Upper lobe of right lung (tissue), 1 donor: ENCODE measurements around the gene INPP5A. TPM values are rescaled to one million over a fixed set of nuclear protein-coding genes. Genes with fewer than 3 reads are reported as not detected.

Experiments
- ATAC-seq: fragments of 200-7000 bp; cut with Tn5 transposase; one replicate; pipeline ENCODE4 v1.9.1; 2020; ENCODE audit warnings: mild to moderate bottlenecking, moderate library complexity
- DNase-seq: peaks from one replicate; pipeline ENCODE4 v3.0.0-alpha.2; 2020
- H3K27ac ChIP-seq: fragments of 200-600 bp; one replicate; pipeline ENCODE4 v1.8.0; 2022
- H3K27me3 ChIP-seq: fragments of 200-600 bp; one replicate; pipeline ENCODE4 v1.8.0; 2022; ENCODE audit warnings: mild to moderate bottlenecking
- H3K36me3 ChIP-seq: fragments of 200-600 bp; one replicate; pipeline ENCODE4 v1.8.0; 2022
- H3K4me1 ChIP-seq: fragments of 200-600 bp; one replicate; pipeline ENCODE4 v1.8.0; 2022
- H3K4me3 ChIP-seq: fragments of 200-600 bp; one replicate; pipeline ENCODE4 v1.8.0; 2022; ENCODE audit warnings: mild to moderate bottlenecking
- H3K9me3 ChIP-seq: fragments of 200-600 bp; one replicate; pipeline ENCODE4 v1.8.0; 2022
- intact Hi-C: fragments of 100-400 bp; cut with DNase I; formaldehyde crosslinking; loops from one replicate; pipeline ENCODE4 v1.11.0; 2022
- total RNA-seq: library from RNA; stranded (reverse); fragmentation: NEBNext Ultra II Directional; extraction: Animal tissue kit (Norgen Biotek cat#: 25700); gene quantifications from one replicate; pipeline ENCODE4 v1.2.1, GENCODE V29; 2021
- TF ChIP-seq, protein P1 (sequence below): fragments of 200-600 bp; IDR thresholded peaks from one replicate; pipeline ENCODE4 v1.8.0; 2022; ENCODE audit warnings: antibody characterized with exemption
- donor health status: DM: no; HTN: yes; CAD: no; lungs with severe emphysema.

INPP5A gene
- total RNA-seq, 1 donor from 2014 or later, result 38.3 TPM

DNA sequence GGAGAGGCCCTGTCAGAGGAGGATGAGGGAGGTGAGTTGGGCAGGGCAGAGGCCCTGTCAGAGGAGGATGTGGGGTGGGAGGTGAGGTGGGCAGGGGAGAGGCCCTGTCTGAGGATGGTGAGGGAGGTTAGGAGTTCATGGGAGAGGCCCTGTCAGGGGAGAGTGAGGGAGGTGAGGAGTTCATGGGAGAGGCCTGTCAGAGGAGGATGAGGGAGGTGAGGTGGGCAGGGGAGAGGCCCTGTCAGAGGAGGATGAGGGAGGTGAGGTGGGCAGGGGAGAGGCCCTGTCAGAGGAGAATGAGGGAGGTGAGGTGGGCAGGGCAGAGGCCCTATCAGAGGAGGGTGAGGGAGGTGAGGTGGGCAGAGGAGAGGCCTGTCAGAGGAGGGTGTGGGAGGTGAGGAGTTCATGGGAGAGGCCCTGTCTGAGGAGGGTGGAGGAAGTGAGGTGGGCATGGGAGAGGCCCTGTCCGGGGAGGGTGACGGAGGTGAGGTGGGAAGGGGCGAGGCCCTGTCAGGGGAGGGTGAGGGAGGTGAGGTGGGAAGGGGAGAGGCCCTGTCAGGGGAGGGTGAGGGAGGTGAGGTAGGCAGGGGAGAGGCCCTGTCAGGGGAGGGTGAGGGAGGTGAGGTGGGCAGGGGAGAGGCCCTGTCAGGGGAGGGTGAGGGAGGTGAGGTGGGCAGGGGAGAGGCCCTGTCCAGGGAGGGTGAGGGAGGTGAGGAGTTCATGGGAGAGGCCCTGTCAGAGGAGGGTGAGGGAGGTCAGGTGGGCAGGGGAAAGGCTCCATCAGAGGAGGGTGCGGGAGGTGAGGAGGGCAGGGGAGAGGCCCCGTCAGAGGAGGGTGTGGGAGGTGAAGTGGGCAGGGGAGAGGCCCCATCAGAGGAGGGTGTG, 73.7 kb downstream of the INPP5A start:
- ATAC-seq, result no peak
- Histone ChIP-seq H3K4me3 (no peak overlapping the region), H3K36me3 (no peaks in the 10 kb centered on the region), H3K27ac (no peak overlapping the region), H3K27me3 (no peaks in the 10 kb centered on the region), H3K9me3 (no peaks in the 10 kb centered on the region), H3K4me1 (peaks cover 15% of the 10 kb centered on the region)
- TF ChIP-seq, protein P1, sequence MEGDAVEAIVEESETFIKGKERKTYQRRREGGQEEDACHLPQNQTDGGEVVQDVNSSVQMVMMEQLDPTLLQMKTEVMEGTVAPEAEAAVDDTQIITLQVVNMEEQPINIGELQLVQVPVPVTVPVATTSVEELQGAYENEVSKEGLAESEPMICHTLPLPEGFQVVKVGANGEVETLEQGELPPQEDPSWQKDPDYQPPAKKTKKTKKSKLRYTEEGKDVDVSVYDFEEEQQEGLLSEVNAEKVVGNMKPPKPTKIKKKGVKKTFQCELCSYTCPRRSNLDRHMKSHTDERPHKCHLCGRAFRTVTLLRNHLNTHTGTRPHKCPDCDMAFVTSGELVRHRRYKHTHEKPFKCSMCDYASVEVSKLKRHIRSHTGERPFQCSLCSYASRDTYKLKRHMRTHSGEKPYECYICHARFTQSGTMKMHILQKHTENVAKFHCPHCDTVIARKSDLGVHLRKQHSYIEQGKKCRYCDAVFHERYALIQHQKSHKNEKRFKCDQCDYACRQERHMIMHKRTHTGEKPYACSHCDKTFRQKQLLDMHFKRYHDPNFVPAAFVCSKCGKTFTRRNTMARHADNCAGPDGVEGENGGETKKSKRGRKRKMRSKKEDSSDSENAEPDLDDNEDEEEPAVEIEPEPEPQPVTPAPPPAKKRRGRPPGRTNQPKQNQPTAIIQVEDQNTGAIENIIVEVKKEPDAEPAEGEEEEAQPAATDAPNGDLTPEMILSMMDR, result no peak
- intact Hi-C loops, result no loop called here
- peak; percentile 34 for DNase-seq

DNA sequence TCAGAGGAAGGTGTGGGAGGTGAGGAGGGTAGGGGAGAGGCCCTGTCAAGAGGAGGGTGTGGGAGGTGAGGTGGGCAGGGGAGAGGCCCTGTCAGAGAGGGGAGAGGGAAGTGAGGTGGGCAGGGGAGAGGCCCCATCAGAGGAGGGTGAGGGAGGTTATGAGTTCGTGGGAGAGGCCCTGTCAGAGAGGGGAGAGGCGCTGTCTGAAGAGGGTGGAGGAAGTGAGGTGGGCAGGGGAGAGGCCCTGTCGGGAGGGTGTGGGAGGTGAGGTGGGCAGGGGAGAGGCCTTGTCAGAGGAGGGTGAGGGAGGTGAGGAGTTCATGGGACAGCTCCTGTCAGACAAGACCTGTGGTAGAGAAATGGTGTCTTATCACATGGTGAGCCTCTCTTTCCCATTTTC, 74.4 kb downstream of the INPP5A start:
- Histone ChIP-seq H3K4me1 (peaks cover 10% of the 10 kb centered on the region), H3K27me3 (no peaks in the 10 kb centered on the region), H3K4me3 (no peak overlapping the region), H3K9me3 (no peaks in the 10 kb centered on the region), H3K36me3 (no peaks in the 10 kb centered on the region), H3K27ac (no peak overlapping the region)
- DNase-seq (peak; percentile 35), ATAC-seq (no peak)
- TF ChIP-seq, protein P1, result no peak
- intact Hi-C loops, result no loop called here

DNA sequence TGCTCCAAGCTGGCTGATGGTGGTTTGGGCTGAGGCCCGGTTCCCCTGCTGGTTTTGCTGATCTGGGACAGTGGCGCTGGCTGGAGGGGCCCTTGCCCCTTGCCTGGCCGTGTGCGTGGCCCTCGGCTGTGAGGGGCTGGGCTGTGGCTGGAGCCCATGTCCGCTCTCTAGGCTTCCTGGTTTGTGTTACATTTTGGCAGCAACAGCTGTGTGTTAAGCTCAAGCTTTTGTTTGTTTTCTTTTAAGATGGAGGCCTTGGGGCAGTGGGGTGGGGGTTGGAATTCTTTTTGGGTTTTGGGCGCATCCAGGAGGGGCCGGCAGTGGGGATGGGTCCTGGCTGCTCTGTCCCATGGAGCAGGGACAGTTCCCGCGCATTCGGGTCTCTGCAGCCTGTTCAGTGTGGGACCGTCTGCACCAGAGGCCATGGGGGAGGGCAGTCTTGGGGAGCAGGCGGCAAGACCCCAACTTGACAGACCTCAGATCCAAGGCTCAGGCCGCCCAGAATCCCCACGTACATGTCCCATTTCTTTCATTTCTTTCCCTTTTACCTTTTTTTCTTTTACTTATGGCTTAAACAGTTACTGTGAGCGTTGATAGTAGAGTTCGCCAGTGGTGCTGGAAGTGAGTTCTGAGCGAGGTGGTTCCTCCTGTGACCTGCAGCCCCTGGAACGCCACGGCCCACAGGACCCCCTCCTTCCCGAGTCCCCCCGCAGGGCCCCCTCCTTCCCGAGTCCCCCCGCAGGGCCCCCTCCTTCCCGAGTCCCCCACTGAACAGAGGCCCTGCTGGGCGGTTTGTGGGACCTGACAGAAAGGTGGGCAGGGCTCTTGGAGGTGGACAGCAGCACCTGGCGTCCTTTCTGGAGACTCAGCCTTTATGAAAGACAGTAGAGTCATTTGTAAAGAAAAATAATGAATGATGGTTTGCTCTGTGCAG, 75.3 kb downstream of the INPP5A start:
- Histone ChIP-seq H3K27ac (no peak overlapping the region), H3K4me3 (no peak overlapping the region), H3K27me3 (no peaks in the 10 kb centered on the region), H3K9me3 (no peaks in the 10 kb centered on the region), H3K4me1 (peaks cover 6% of the 10 kb centered on the region), H3K36me3 (no peaks in the 10 kb centered on the region)
- TF ChIP-seq, protein P1, result no peak
- peak; percentile 46 for DNase-seq
- ATAC-seq, result no peak
- intact Hi-C loops, result no loop called here

DNA sequence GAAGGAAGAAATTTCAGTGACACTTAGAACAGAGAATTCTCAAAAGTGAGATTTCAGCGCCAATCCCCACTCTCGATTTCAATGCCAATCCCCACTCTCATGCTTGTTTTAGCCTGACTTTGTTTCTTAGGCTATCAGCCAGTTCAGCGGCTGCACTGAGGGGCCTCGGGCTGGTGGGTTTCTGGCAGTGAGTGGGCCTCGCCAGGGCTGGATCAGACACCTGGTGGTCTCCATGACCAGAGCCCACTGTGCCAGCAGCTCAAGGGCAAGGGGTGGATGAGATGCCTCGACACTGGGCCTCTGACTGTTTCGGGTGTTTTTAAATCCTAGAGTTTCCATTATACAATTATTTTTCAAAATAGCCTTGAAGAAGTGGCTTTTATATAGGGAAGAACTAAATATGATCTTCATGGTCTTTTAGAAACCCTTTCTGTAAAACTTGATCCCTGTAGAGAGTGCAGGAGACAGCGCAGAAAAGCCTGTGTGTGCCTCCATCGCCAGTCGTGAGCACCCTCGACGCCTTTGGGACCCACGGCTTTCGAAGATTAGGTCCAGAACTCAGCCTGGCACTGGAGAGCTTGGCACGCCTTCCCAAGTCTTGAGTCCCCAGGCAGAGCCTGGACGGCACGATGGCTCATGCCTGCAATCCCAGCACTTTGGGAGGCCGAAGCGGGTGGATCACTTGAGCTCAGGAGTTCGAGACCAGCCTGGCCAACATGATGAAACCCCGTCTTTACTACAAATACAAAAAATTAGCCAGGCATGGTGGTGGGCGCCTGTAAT, 76.2 kb downstream of the INPP5A start:
- intact Hi-C loops, result no loop called here
- ATAC-seq, result no peak

More for the DNA sequence above, 76.2 kb downstream of the INPP5A start:
- Histone ChIP-seq H3K27me3 (no peaks in the 10 kb centered on the region), H3K4me3 (no peak overlapping the region), H3K4me1 (peaks cover 6% of the 10 kb centered on the region), H3K27ac (no peak overlapping the region), H3K9me3 (no peaks in the 10 kb centered on the region), H3K36me3 (no peaks in the 10 kb centered on the region)
- peak; percentile 50 for DNase-seq
- TF ChIP-seq, protein P1, result no peak
